ENCODE data around the gene FAF1. TPM values are rescaled to one million over a fixed set of nuclear protein-coding genes. Genes with fewer than 3 reads are reported as not detected.
A peak's percentile ranks its signal among the peaks of the same experiment; 100 is the strongest.

Gene FAF1
- total RNA-seq, 2 donors from 2014 or later, result 25.5 to 68.6 TPM

- DNase-seq (ENCODE audit: low spot score) (no peak), ATAC-seq (ENCODE audit: insufficient number of reproducible peaks, low FRiP score, low read depth) (no peak)
- no peak for TF ChIP-seq CTCF (IDR thresholded peaks at IDR 0.05)
- no peak overlapping the region for H3K4me3 ChIP-seq
- H3K4me1 ChIP-seq (ENCODE audit: control insufficient read depth in 1 of 2, low read depth in 2 of 2), result peaks cover 0 to under 1% of the 10 kb centered on the region in 2 donors
- H3K27me3 ChIP-seq (replicated peaks; ENCODE audit: insufficient read depth), result no peaks in the 10 kb centered on the region
- no peak overlapping the region for H3K27ac ChIP-seq
- H3K36me3 ChIP-seq, result no peaks in the 10 kb centered on the region
- H3K9me3 ChIP-seq, result no peaks in the 10 kb centered on the region
These were observed 28.9 kb downstream of the FAF1 start for GRCh38 chr1:50930965-50931737.

GRCh38 chr1:50930193-50930592, 29.9 kb downstream of the FAF1 start:
- H3K9me3 ChIP-seq, result no peaks in the 10 kb centered on the region
- no peaks in the 10 kb centered on the region for H3K4me1 ChIP-seq (ENCODE audit: control insufficient read depth in 1 of 2, low read depth in 2 of 2)
- H3K27ac ChIP-seq, result no peak overlapping the region
- H3K36me3 ChIP-seq, result no peaks in the 10 kb centered on the region
- no peak for ATAC-seq (ENCODE audit: insufficient number of reproducible peaks, low FRiP score, low read depth)
- no peak for DNase-seq (ENCODE audit: low spot score)
- TF ChIP-seq CTCF (IDR thresholded peaks at IDR 0.05), result no peak
- H3K27me3 ChIP-seq (replicated peaks; ENCODE audit: insufficient read depth), result no peaks in the 10 kb centered on the region
- no peak overlapping the region for H3K4me3 ChIP-seq

GRCh38 chr1:50929376-50929958, 30.6 kb downstream of the FAF1 start:
- H3K4me3 ChIP-seq, result no peak overlapping the region
- DNase-seq (ENCODE audit: low spot score) (no peak), ATAC-seq (ENCODE audit: insufficient number of reproducible peaks, low FRiP score, low read depth) (no peak)
- no peaks in the 10 kb centered on the region for H3K9me3 ChIP-seq
- no peak overlapping the region for H3K27ac ChIP-seq
- no peaks in the 10 kb centered on the region for H3K36me3 ChIP-seq
- H3K4me1 ChIP-seq (ENCODE audit: control insufficient read depth in 1 of 2, low read depth in 2 of 2), result no peaks in the 10 kb centered on the region
- TF ChIP-seq CTCF (IDR thresholded peaks at IDR 0.05), result peak; percentile 46
- H3K27me3 ChIP-seq (replicated peaks; ENCODE audit: insufficient read depth), result no peaks in the 10 kb centered on the region

- ATAC-seq (ENCODE audit: insufficient number of reproducible peaks, low FRiP score, low read depth) (no peak), DNase-seq (ENCODE audit: low spot score) (no peak)
- Histone ChIP-seq H3K36me3 (no peaks in the 10 kb centered on the region), H3K27me3 (replicated peaks; ENCODE audit: insufficient read depth) (no peaks in the 10 kb centered on the region), H3K4me1 (ENCODE audit: control insufficient read depth in 1 of 2, low read depth in 2 of 2) (no peaks in the 10 kb centered on the region), H3K4me3 (no peak overlapping the region), H3K27ac (no peak overlapping the region), H3K9me3 (peaks cover 4% of the 10 kb centered on the region)
- no peak for TF ChIP-seq CTCF (IDR thresholded peaks at IDR 0.05)
These were observed 36.5 kb downstream of the FAF1 start for GRCh38 chr1:50923564-50923963.

- Histone ChIP-seq H3K36me3 (no peaks in the 10 kb centered on the region), H3K4me3 (no peak overlapping the region), H3K27ac (no peak overlapping the region), H3K27me3 (replicated peaks; ENCODE audit: insufficient read depth) (no peaks in the 10 kb centered on the region), H3K9me3 (peaks cover 4% of the 10 kb centered on the region), H3K4me1 (ENCODE audit: control insufficient read depth in 1 of 2, low read depth in 2 of 2) (peaks cover 3 to 9% of the 10 kb centered on the region in 2 donors)
- ATAC-seq (ENCODE audit: insufficient number of reproducible peaks, low FRiP score, low read depth), result no peak
- DNase-seq (ENCODE audit: low spot score), result no peak
- no peak for TF ChIP-seq CTCF (IDR thresholded peaks at IDR 0.05)
These were observed 39.0 kb downstream of the FAF1 start for GRCh38 chr1:50921029-50921428.

Measured in thoracic aorta (tissue), 2 donors.